Neural progenitor cell (in vitro differentiated cells): ENCODE results near the gene SMPD2. TPM values are rescaled to one million over a fixed set of nuclear protein-coding genes. Genes with fewer than 3 reads are reported as not detected.

ENCODE experiments used
- DNase-seq: peaks from one replicate; pipeline ENCODE4 v3.0.0-alpha.2; 2016; ENCODE audit warnings: low spot score
- H2AFZ ChIP-seq: fragments of 200-600 bp; sonication (generic); replicated peaks from 2 replicates; pipeline ENCODE4 v1.6.1; 2016; ENCODE audit warnings: antibody characterized with exemption
- H3F3A ChIP-seq: fragments of 200-600 bp; sonication (generic); 2 replicates; pipeline ENCODE4 v1.6.1; 2016; ENCODE audit warnings: antibody characterized with exemption, low read depth
- H3K27ac ChIP-seq: fragments of 200-600 bp; sonication (generic); 2 replicates; pipeline ENCODE4 v1.5.1; 2016; ENCODE audit warnings: mild to moderate bottlenecking
- H3K27me3 ChIP-seq: fragments of 200-600 bp; sonication (generic); 2 replicates; pipeline ENCODE4 v1.6.1; 2016; ENCODE audit warnings: mild to moderate bottlenecking, moderate library complexity
- H3K36me3 ChIP-seq: fragments of 200-600 bp; sonication (generic); 2 replicates; pipeline ENCODE4 v1.5.1; 2016
- H3K4me1 ChIP-seq: fragments of 200-600 bp; sonication (generic); 2 replicates; pipeline ENCODE4 v1.6.1; 2016; ENCODE audit warnings: mixed run types
- H3K4me2 ChIP-seq: fragments of 200-600 bp; sonication (generic); 2 replicates; pipeline ENCODE4 v1.6.1; 2016
- H3K4me3 ChIP-seq: fragments of 200-600 bp; sonication (generic); 2 replicates; pipeline ENCODE4 v1.5.1; 2016
- H3K79me2 ChIP-seq: fragments of 200-600 bp; sonication (generic); 2 replicates; pipeline ENCODE4 v1.6.1; 2016; ENCODE audit warnings: low read depth
- H3K9ac ChIP-seq: fragments of 200-600 bp; sonication (generic); 2 replicates; pipeline ENCODE4 v1.6.1; 2016
- H3K9me3 ChIP-seq: fragments of 200-600 bp; sonication (generic); 2 replicates; pipeline ENCODE4 v1.5.1; 2016; ENCODE audit warnings: low read depth
- H4K20me1 ChIP-seq: fragments of 200-600 bp; sonication (generic); 2 replicates; pipeline ENCODE4 v1.6.1; 2016; ENCODE audit warnings: low read depth
- H3K27ac Mint-ChIP-seq: 3 replicates; pipeline ENCODE4 v1.8.0; 2021; ENCODE audit warnings: mixed read lengths
- H3K27me3 Mint-ChIP-seq: 2 replicates; pipeline ENCODE4 v1.8.0; 2022; ENCODE audit warnings: low read depth, mild to moderate bottlenecking, inconsistent platforms, moderate library complexity, mixed read lengths; ENCODE audit not compliant: insufficient read depth
- H3K36me3 Mint-ChIP-seq: 3 replicates; pipeline ENCODE4 v1.8.0; 2021; ENCODE audit warnings: mixed read lengths
- H3K4me1 Mint-ChIP-seq: 3 replicates; pipeline ENCODE4 v1.8.0; 2021; ENCODE audit warnings: mixed read lengths
- H3K4me3 Mint-ChIP-seq: 3 replicates; pipeline ENCODE4 v1.8.0; 2021; ENCODE audit warnings: mild to moderate bottlenecking, moderate library complexity, mixed read lengths
- H3K9me3 Mint-ChIP-seq: 3 replicates; pipeline ENCODE4 v1.8.0; 2020; ENCODE audit warnings: mixed read lengths
- CTCF ChIP-seq: fragments of 200-600 bp; sonication (generic); IDR thresholded peaks from 2 replicates; pipeline ENCODE4 v1.5.1; 2017; ENCODE audit warnings: antibody characterized with exemption, mild to moderate bottlenecking
- EZH2 ChIP-seq: fragments of 200-600 bp; sonication (generic); IDR thresholded peaks from 2 replicates; pipeline ENCODE4 v1.6.1; 2017; ENCODE audit warnings: antibody characterized with exemption, mild to moderate bottlenecking, moderate library complexity
- EZH2phosphoT487 ChIP-seq: fragments of 200-600 bp; sonication (generic); IDR thresholded peaks from 2 replicates; pipeline ENCODE4 v1.6.1; 2017; ENCODE audit warnings: antibody characterized with exemption
- total RNA-seq: library from RNA; depleted of rRNA; stranded (reverse); fragments of >200 nt; gene quantifications from 2 replicates; pipeline ENCODE4 v1.2.3, GENCODE V29; 2015; ENCODE audit warnings: low replicate concordance

The SMPD2 gene
- total RNA-seq, 1 donor from 2014 or later = 10.3 TPM

GRCh38 chr6:109452181-109452580 lies 11.7 kb downstream of the SMPD2 start:
- Mint-ChIP-seq H3K27ac (no peak overlapping the region), H3K9me3 (no peaks in the 10 kb centered on the region), H3K36me3 (peaks cover 5% of the 10 kb centered on the region), H3K27me3 (peaks cover 13% of the 10 kb centered on the region), H3K4me1 (peaks cover 18% of the 10 kb centered on the region), H3K4me3 (peak overlapping the region; percentile 15)
- TF ChIP-seq EZH2 = no peak
- no peak for TF ChIP-seq CTCF
- no peak for TF ChIP-seq EZH2phosphoT487
- H3K4me3 ChIP-seq = no peak overlapping the region
- no peak overlapping the region for H2AFZ ChIP-seq
- no peaks in the 10 kb centered on the region for H3K27me3 ChIP-seq
- H3K4me1 ChIP-seq = peaks cover 15% of the 10 kb centered on the region
- no peaks in the 10 kb centered on the region for H3K36me3 ChIP-seq
- no peak overlapping the region for H3K9ac ChIP-seq
- no peaks in the 10 kb centered on the region for H3K9me3 ChIP-seq
- H3K27ac ChIP-seq = no peak overlapping the region
- peaks cover 24% of the 10 kb centered on the region for H3K79me2 ChIP-seq
- H3F3A ChIP-seq = peaks cover 29% of the 10 kb centered on the region
- no peak overlapping the region for H3K4me2 ChIP-seq
- DNase-seq = no peak
- peaks cover 4% of the 10 kb centered on the region for H4K20me1 ChIP-seq

- TF ChIP-seq EZH2 (no peak), EZH2phosphoT487 (no peak), CTCF (no peak)
- H3K4me1 Mint-ChIP-seq = peaks cover 28% of the 10 kb centered on the region
Measured at GRCh38 chr6:109453156-109453555, 12.6 kb downstream of the SMPD2 start.

GRCh38 chr6:109453594-109454495 lies 13.3 kb downstream of the SMPD2 start:
- no peak overlapping the region for H3K9ac ChIP-seq
- peaks cover 3% of the 10 kb centered on the region for H4K20me1 ChIP-seq
- H3K79me2 ChIP-seq = peaks cover 24% of the 10 kb centered on the region
- no peaks in the 10 kb centered on the region for H3K27me3 ChIP-seq
- peak overlapping the region; percentile 95 for H3K4me3 ChIP-seq
- Mint-ChIP-seq H3K27me3 (peaks cover 13% of the 10 kb centered on the region), H3K27ac (no peak overlapping the region), H3K36me3 (peaks cover 5% of the 10 kb centered on the region), H3K4me3 (peak overlapping the region; percentile 78), H3K9me3 (no peaks in the 10 kb centered on the region), H3K4me1 (peaks cover 30% of the 10 kb centered on the region)
- peak overlapping the region; percentile 93 for H3K4me2 ChIP-seq
- no peak overlapping the region for H2AFZ ChIP-seq
- H3K4me1 ChIP-seq = peaks cover 17% of the 10 kb centered on the region
- no peak for DNase-seq
- no peak overlapping the region for H3K27ac ChIP-seq
- no peak for TF ChIP-seq CTCF
- TF ChIP-seq EZH2phosphoT487 = no peak
- TF ChIP-seq EZH2 = no peak
- no peaks in the 10 kb centered on the region for H3K36me3 ChIP-seq
- H3F3A ChIP-seq = peaks cover 40% of the 10 kb centered on the region
- no peaks in the 10 kb centered on the region for H3K9me3 ChIP-seq

More at GRCh38 chr6:109453156-109453555, 12.6 kb downstream of the SMPD2 start:
- no peak for DNase-seq
- H3K4me2 ChIP-seq = no peak overlapping the region
- Mint-ChIP-seq H3K4me3 (peak overlapping the region; percentile 78), H3K9me3 (no peaks in the 10 kb centered on the region), H3K27me3 (peaks cover 14% of the 10 kb centered on the region), H3K36me3 (peaks cover 5% of the 10 kb centered on the region), H3K27ac (no peak overlapping the region)
- peaks cover 37% of the 10 kb centered on the region for H3F3A ChIP-seq
- H3K79me2 ChIP-seq = peaks cover 24% of the 10 kb centered on the region
- H4K20me1 ChIP-seq = peaks cover 4% of the 10 kb centered on the region
- peaks cover 15% of the 10 kb centered on the region for H3K4me1 ChIP-seq
- H3K9ac ChIP-seq = no peak overlapping the region
- no peak overlapping the region for H2AFZ ChIP-seq
- H3K27ac ChIP-seq = no peak overlapping the region
- H3K4me3 ChIP-seq = no peak overlapping the region
- no peaks in the 10 kb centered on the region for H3K27me3 ChIP-seq
- no peaks in the 10 kb centered on the region for H3K9me3 ChIP-seq
- H3K36me3 ChIP-seq = no peaks in the 10 kb centered on the region
